Muscle of back (tissue), 11 donors: ENCODE data around the gene MLLT6. TPM values are rescaled to one million over a fixed set of nuclear protein-coding genes. Genes with fewer than 3 reads are reported as not detected.

Experiments
- DNase-seq, 3 donors: peaks; one replicate each; pipeline versions ENCODE4 v3.0.0 to v3.0.0-alpha.2; 2013
- polyA plus RNA-seq, 10 donors: library from polyadenylated mRNA; unstranded; fragments of 120-200 nt; gene quantifications; one replicate each; pipeline ENCODE4 v1.2.1, GENCODE V29; 2013; ENCODE audit not compliant: insufficient read length in 10 of 10

Gene MLLT6
- polyA plus RNA-seq, 10 donors: 48.5 to 86.8 (median 59.7) TPM

GRCh38 chr17:38740806-38741205 lies 35.7 kb downstream of the MLLT6 start:
- DNase-seq: no peak

- peak in 2 of 3 donors; percentile 66 to 85 for DNase-seq
Measured at GRCh38 chr17:38741461-38741860, 36.4 kb downstream of the MLLT6 start.

- peak in 1 of 3 donors; percentile 86 for DNase-seq
Measured at GRCh38 chr17:38741921-38742410, 36.9 kb downstream of the MLLT6 start.

- DNase-seq: peak; percentile 94 to 98 (median 94)
Measured at GRCh38 chr17:38742411-38743308, 37.6 kb downstream of the MLLT6 start.

- DNase-seq: no peak
Measured at GRCh38 chr17:38743556-38744171, 38.6 kb downstream of the MLLT6 start.

- DNase-seq: peak in 1 of 3 donors; percentile 18
Measured at GRCh38 chr17:38745545-38745944, 40.5 kb downstream of the MLLT6 start.

- peak in 1 of 3 donors; percentile 58 for DNase-seq
Measured at GRCh38 chr17:38746004-38746848, 41.2 kb downstream of the MLLT6 start.

GRCh38 chr17:38746849-38747462 lies 41.9 kb downstream of the MLLT6 start:
- peak in 1 of 3 donors; percentile 46 for DNase-seq

- peak in 2 of 3 donors; percentile 54 to 83 for DNase-seq
Measured at GRCh38 chr17:38747463-38748148, 42.5 kb downstream of the MLLT6 start.

GRCh38 chr17:38748149-38748891 lies 43.2 kb downstream of the MLLT6 start, which contains the start of gene PCGF2:
Gene PCGF2 (minus strand): TSS chr17:38748336. CDS start chr17:38740402, 7,934 bp downstream.
- DNase-seq: peak; percentile 91 to 96 (median 93)

GRCh38 chr17:38748892-38749222 lies 43.8 kb downstream of the MLLT6 start:
- no peak for DNase-seq

- DNase-seq: peak in 2 of 3 donors; percentile 86 to 94
Measured at GRCh38 chr17:38749223-38750043, 44.4 kb downstream of the MLLT6 start.

- no peak for DNase-seq
Measured at GRCh38 chr17:38750044-38750311, 44.9 kb downstream of the MLLT6 start.

- DNase-seq: peak in 1 of 3 donors; percentile 43
Measured at GRCh38 chr17:38750312-38751121, 45.4 kb downstream of the MLLT6 start.

GRCh38 chr17:38751144-38751807 lies 46.2 kb downstream of the MLLT6 start:
- peak in 1 of 3 donors; percentile 55 for DNase-seq

- DNase-seq: peak; percentile 85 to 96 (median 93)
Measured at GRCh38 chr17:38751808-38752307, 46.8 kb downstream of the MLLT6 start.

- DNase-seq: peak; percentile 98 to 100 (median 99)
Measured at GRCh38 chr17:38752308-38753070, 47.4 kb downstream of the MLLT6 start, which contains the start of gene PSMB3. Gene PSMB3 (plus strand): TSS chr17:38752741. CDS start chr17:38752827, 86 bp downstream.
